ENCODE data around the gene JCAD.

- TF ChIP-seq EP300 (IDR thresholded peaks at IDR 0.05) (no peak), CTCF (IDR thresholded peaks at IDR 0.05) (no peak)
Measured at GRCh38 chr10:30047924-30048531, 11.4 kb downstream of the JCAD start.

All from sigmoid colon (tissue), 4 donors.